Measurements from ENCODE around the gene NMNAT2.

GRCh38 chr1:183274836-183275235, 143.3 kb downstream of the NMNAT2 start:
- TF ChIP-seq CTCF (IDR thresholded peaks at IDR 0.05) (no peak), POLR2AphosphoS5 (IDR thresholded peaks at IDR 0.05) (no peak), POLR2A (IDR thresholded peaks at IDR 0.05) (no peak)

All from transverse colon (tissue), 4 donors.